Left cardiac atrium (tissue), 4 donors: Measurements from ENCODE around the gene CPA2. TPM values are rescaled to one million over a fixed set of nuclear protein-coding genes. Genes with fewer than 3 reads are reported as not detected.

Source experiments
- ATAC-seq, 2 donors: fragments of 200-7000 bp; cut with Tn5 transposase; one replicate each; pipeline ENCODE4 v1.9.1; 2020; ENCODE audit warnings: mild to moderate bottlenecking in 2 of 2, moderate library complexity in 2 of 2
- DNase-seq: peaks from one replicate; pipeline ENCODE4 v3.0.0-alpha.2; 2020
- intact Hi-C, 2 donors: fragments of 100-400 bp; cut with DNase I; formaldehyde crosslinking; loops; one replicate each; pipeline versions ENCODE4 v1.14.1 to v1.15.1; 2022 to 2023
- total RNA-seq, 2 donors: library from RNA; stranded (reverse); fragmentation: NEBNext Ultra II Directional; extraction: Animal tissue kit (Norgen Biotek cat#: 25700); gene quantifications; one replicate each; pipeline ENCODE4 v1.2.1, GENCODE V29; 2021
- donor health status: DM: no; HTN: yes; CAD: no.
- donor health status: DM: no; HTN: yes; CAD: no; lungs with severe emphysema.
- donor health status: DM: yes; HTN: yes; CAD: no.
- donor health status: Dilated cardiomyopathy.

The CPA2 gene
- total RNA-seq, 2 donors from 2014 or later = 0.38 TPM; not detected in 1

- intact Hi-C loops = no loop called here
- DNase-seq = no peak
- ATAC-seq = peak in 1 of 2 donors; percentile 64
Measured at GRCh38 chr7:130276796-130277762, 10.4 kb downstream of the CPA2 start.

GRCh38 chr7:130277763-130278643 is 11.3 kb downstream of the CPA2 start:
- ATAC-seq (peak; percentile 70 to 76), DNase-seq (peak; percentile 63)
- intact Hi-C loops = no loop called here

GRCh38 chr7:130278860-130279259 is 12.2 kb downstream of the CPA2 start:
- ATAC-seq (no peak), DNase-seq (no peak)
- intact Hi-C loops = no loop called here

- intact Hi-C loops = no loop called here
- DNase-seq = no peak
- ATAC-seq = no peak
Measured at GRCh38 chr7:130279286-130279685, 12.6 kb downstream of the CPA2 start.

GRCh38 chr7:130279906-130280305 is 13.2 kb downstream of the CPA2 start:
- intact Hi-C loops = no loop called here
- no peak for DNase-seq
- ATAC-seq = no peak

GRCh38 chr7:130281260-130281659 is 14.6 kb downstream of the CPA2 start:
- intact Hi-C loops = no loop called here
- ATAC-seq (peak; percentile 42 to 65), DNase-seq (no peak)

GRCh38 chr7:130286881-130287280 is 20.2 kb downstream of the CPA2 start:
- no peak for DNase-seq
- intact Hi-C loops = no loop called here
- no peak for ATAC-seq

GRCh38 chr7:130288168-130288567 is 21.5 kb downstream of the CPA2 start:
- ATAC-seq = no peak
- intact Hi-C loops = no loop called here

GRCh38 chr7:130288829-130289228 is 22.2 kb downstream of the CPA2 start:
- intact Hi-C loops = no loop called here
- ATAC-seq (no peak), DNase-seq (no peak)

More at GRCh38 chr7:130288168-130288567, 21.5 kb downstream of the CPA2 start:
- DNase-seq = no peak

- intact Hi-C loops = no loop called here
- no peak for ATAC-seq
- no peak for DNase-seq
Measured at GRCh38 chr7:130289478-130289877, 22.8 kb downstream of the CPA2 start.

- no peak for ATAC-seq
- no peak for DNase-seq
- intact Hi-C loops = no loop called here
Measured at GRCh38 chr7:130290745-130291144, 24.1 kb downstream of the CPA2 start.

GRCh38 chr7:130292682-130293257 is 26.1 kb downstream of the CPA2 start, which contains the start of gene CPA4:
TSS of gene CPA4 (plus strand) at chr7:130293161. CDS start at chr7:130293181, 20 bp downstream.
- intact Hi-C loops = no loop called here
- DNase-seq = peak; percentile 48
- peak; percentile 81 to 90 for ATAC-seq

GRCh38 chr7:130293521-130293920 is 26.9 kb downstream of the CPA2 start:
- ATAC-seq (no peak), DNase-seq (no peak)
- intact Hi-C loops = no loop called here

GRCh38 chr7:130294314-130294713 is 27.7 kb downstream of the CPA2 start:
- no peak for ATAC-seq
- intact Hi-C loops = no loop called here

GRCh38 chr7:130296221-130296951 is 29.7 kb downstream of the CPA2 start:
- DNase-seq (no peak), ATAC-seq (no peak)
- intact Hi-C loops = no loop called here

More at GRCh38 chr7:130294314-130294713, 27.7 kb downstream of the CPA2 start:
- no peak for DNase-seq

- DNase-seq = no peak
- no peak for ATAC-seq
- intact Hi-C loops = no loop called here
Measured at GRCh38 chr7:130297628-130298543, 31.2 kb downstream of the CPA2 start.

GRCh38 chr7:130298544-130299326 is 32.1 kb downstream of the CPA2 start:
- DNase-seq (no peak), ATAC-seq (no peak)
- intact Hi-C loops = no loop called here
